Brain pericyte (primary cell): ENCODE measurements around the gene TBC1D16.
"Not testable (repeated sequence)": the region's sequence is repeated elsewhere in the genome, so short reads cannot be mapped to it uniquely, and the experiment has no call there.

ENCODE experiments used
- DNase-seq: peaks from one replicate; pipeline ENCODE4 v3.0.0-alpha.2; 2012; ENCODE audit warnings: low read depth, low spot score

TBC1D16 gene

GRCh38 chr17:79914813-79915740 is 120.6 kb downstream of the TBC1D16 start:
- DNase-seq: no peak

- DNase-seq: no peak
Observed at GRCh38 chr17:79913896-79914812, 121.5 kb downstream of the TBC1D16 start.

GRCh38 chr17:79913451-79913850 is 122.2 kb downstream of the TBC1D16 start:
- no peak for DNase-seq

- no peak for DNase-seq
Observed at GRCh38 chr17:79912552-79913330, 122.9 kb downstream of the TBC1D16 start.

- no peak for DNase-seq
Observed at GRCh38 chr17:79911430-79912399, 124.0 kb downstream of the TBC1D16 start.

GRCh38 chr17:79910985-79911361 is 124.7 kb downstream of the TBC1D16 start:
- no peak for DNase-seq

GRCh38 chr17:79909121-79909520 is 126.6 kb downstream of the TBC1D16 start:
- DNase-seq: no peak

- DNase-seq: no peak
Observed at GRCh38 chr17:79907850-79908249, 127.8 kb downstream of the TBC1D16 start.

GRCh38 chr17:79907217-79907715 is 128.4 kb downstream of the TBC1D16 start:
- no peak for DNase-seq

GRCh38 chr17:79905832-79906231 is 129.8 kb downstream of the TBC1D16 start:
- no peak for DNase-seq

- DNase-seq: no peak
Observed at GRCh38 chr17:79904865-79905264, 130.8 kb downstream of the TBC1D16 start.

GRCh38 chr17:79902146-79902791 is 133.4 kb downstream of the TBC1D16 start:
- DNase-seq: no peak

- DNase-seq: no peak
Observed at GRCh38 chr17:79901131-79901530, 134.5 kb downstream of the TBC1D16 start.

GRCh38 chr17:79899584-79899983 is 136.1 kb downstream of the TBC1D16 start:
- no peak for DNase-seq

GRCh38 chr17:79897243-79898063 is 138.2 kb downstream of the TBC1D16 start:
- DNase-seq: no peak

GRCh38 chr17:79893457-79893856 is 142.2 kb downstream of the TBC1D16 start:
- not testable (repeated sequence) for DNase-seq

- DNase-seq: no peak
Observed at GRCh38 chr17:79892457-79893241, 143.0 kb downstream of the TBC1D16 start.

GRCh38 chr17:79891113-79891730 is 144.4 kb downstream of the TBC1D16 start:
- DNase-seq: no peak
